Hepatocyte (in vitro differentiated cells): ENCODE results near the gene EFNB3. TPM values are rescaled to one million over a fixed set of nuclear protein-coding genes. Genes with fewer than 3 reads are reported as not detected.

Experiments
- DNase-seq: peaks from one replicate; pipeline ENCODE4 v3.0.0-alpha.2; 2016; ENCODE audit warnings: low spot score
- H2AFZ ChIP-seq: fragments of 200-600 bp; sonication (generic); 2 replicates; pipeline ENCODE4 v1.6.0; 2016; ENCODE audit warnings: antibody characterized with exemption, mild to moderate bottlenecking
- H3K27ac ChIP-seq: fragments of 200-600 bp; sonication (generic); 2 replicates; pipeline ENCODE4 v1.5.1; 2016; ENCODE audit warnings: mild to moderate bottlenecking
- H3K27me3 ChIP-seq: fragments of 200-600 bp; sonication (generic); 2 replicates; pipeline ENCODE4 v1.6.1; 2016
- H3K36me3 ChIP-seq: fragments of 200-600 bp; sonication (generic); replicated peaks from 2 replicates; pipeline ENCODE4 v1.5.1; 2016; ENCODE audit warnings: low read depth; ENCODE audit not compliant: insufficient read depth
- H3K4me1 ChIP-seq: fragments of 200-600 bp; sonication (generic); 2 replicates; pipeline ENCODE4 v1.5.1; 2016; ENCODE audit warnings: mild to moderate bottlenecking, moderate library complexity; ENCODE audit not compliant: insufficient read depth
- H3K4me2 ChIP-seq: fragments of 200-600 bp; sonication (generic); 2 replicates; pipeline ENCODE4 v1.6.0; 2016
- H3K4me3 ChIP-seq: fragments of 200-600 bp; sonication (generic); 2 replicates; pipeline ENCODE4 v1.5.1; 2016; ENCODE audit warnings: mild to moderate bottlenecking
- H3K79me2 ChIP-seq: fragments of 200-600 bp; sonication (generic); 2 replicates; pipeline ENCODE4 v1.6.0; 2017; ENCODE audit warnings: mild to moderate bottlenecking
- H3K9me2 ChIP-seq: fragments of 200-600 bp; sonication (generic); replicated peaks from 2 replicates; pipeline ENCODE4 v1.6.0; 2017; ENCODE audit warnings: mild to moderate bottlenecking; ENCODE audit not compliant: insufficient read depth
- H3K9me3 ChIP-seq: fragments of 200-600 bp; sonication (generic); 2 replicates; pipeline ENCODE4 v1.5.1; 2016; ENCODE audit warnings: low read depth, mild to moderate bottlenecking
- H4K20me1 ChIP-seq: fragments of 200-600 bp; sonication (generic); 2 replicates; pipeline ENCODE4 v1.6.0; 2016; ENCODE audit warnings: mild to moderate bottlenecking; ENCODE audit not compliant: insufficient read depth, poor library complexity, severe bottlenecking
- EZH2 ChIP-seq: fragments of 200-600 bp; sonication (generic); IDR thresholded peaks from 2 replicates; pipeline ENCODE4 v1.6.1; 2016; ENCODE audit warnings: antibody characterized with exemption, mild to moderate bottlenecking, borderline replicate concordance
- EZH2phosphoT487 ChIP-seq: fragments of 200-600 bp; sonication (generic); IDR thresholded peaks from one replicate; pipeline ENCODE4 v1.6.1; 2018; ENCODE audit warnings: antibody characterized with exemption, mild to moderate bottlenecking, low read depth, moderate library complexity; ENCODE audit not compliant: unreplicated experiment, severe bottlenecking
- WGBS: methylation state at CpG from one replicate; pipeline ENCODE4 v1.1.6; 2016; ENCODE audit warnings: low lambda C conversion rate; ENCODE audit errors: missing lambda C conversion rate; 5-methylcytosine and 5-hydroxymethylcytosine counted together
- polyA plus RNA-seq: library from polyadenylated mRNA; unstranded; fragments of >200 nt; fragmentation: Nextera tagmentation; extraction: Ambion mirVana; gene quantifications from 2 replicates; pipeline ENCODE4 v1.2.1, GENCODE V29; 2016
- total RNA-seq: library from RNA; depleted of rRNA; stranded (reverse); fragments of >200 nt; gene quantifications from 2 replicates; pipeline ENCODE4 v1.2.3, GENCODE V29; 2014
- TF ChIP-seq, protein P1 (sequence below): fragments of 200-600 bp; sonication (generic); IDR thresholded peaks from 2 replicates; pipeline ENCODE4 v1.5.1; 2016; ENCODE audit warnings: antibody characterized with exemption, mild to moderate bottlenecking; ENCODE audit not compliant: poor library complexity

EFNB3 gene
- total and polyA plus RNA-seq, 2 experiments from 2014 or later, result 8.6 to 10.6 TPM

- TF ChIP-seq, protein P1, sequence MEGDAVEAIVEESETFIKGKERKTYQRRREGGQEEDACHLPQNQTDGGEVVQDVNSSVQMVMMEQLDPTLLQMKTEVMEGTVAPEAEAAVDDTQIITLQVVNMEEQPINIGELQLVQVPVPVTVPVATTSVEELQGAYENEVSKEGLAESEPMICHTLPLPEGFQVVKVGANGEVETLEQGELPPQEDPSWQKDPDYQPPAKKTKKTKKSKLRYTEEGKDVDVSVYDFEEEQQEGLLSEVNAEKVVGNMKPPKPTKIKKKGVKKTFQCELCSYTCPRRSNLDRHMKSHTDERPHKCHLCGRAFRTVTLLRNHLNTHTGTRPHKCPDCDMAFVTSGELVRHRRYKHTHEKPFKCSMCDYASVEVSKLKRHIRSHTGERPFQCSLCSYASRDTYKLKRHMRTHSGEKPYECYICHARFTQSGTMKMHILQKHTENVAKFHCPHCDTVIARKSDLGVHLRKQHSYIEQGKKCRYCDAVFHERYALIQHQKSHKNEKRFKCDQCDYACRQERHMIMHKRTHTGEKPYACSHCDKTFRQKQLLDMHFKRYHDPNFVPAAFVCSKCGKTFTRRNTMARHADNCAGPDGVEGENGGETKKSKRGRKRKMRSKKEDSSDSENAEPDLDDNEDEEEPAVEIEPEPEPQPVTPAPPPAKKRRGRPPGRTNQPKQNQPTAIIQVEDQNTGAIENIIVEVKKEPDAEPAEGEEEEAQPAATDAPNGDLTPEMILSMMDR, result no peak
- TF ChIP-seq EZH2, result no peak
- no peak for TF ChIP-seq EZH2phosphoT487
- H3K27me3 ChIP-seq, result peaks cover 26% of the 10 kb centered on the region
- peaks cover 6% of the 10 kb centered on the region for H3K79me2 ChIP-seq
- no peaks in the 10 kb centered on the region for H3K9me2 ChIP-seq
- H3K36me3 ChIP-seq, result no peaks in the 10 kb centered on the region
- peaks cover 22% of the 10 kb centered on the region for H3K4me1 ChIP-seq
- 76% methylated on average over 3 of the region's 3 CpGs for WGBS
- H2AFZ ChIP-seq, result no peak overlapping the region
- H3K27ac ChIP-seq, result no peak overlapping the region
- H3K9me3 ChIP-seq, result no peaks in the 10 kb centered on the region
- H3K4me2 ChIP-seq, result peak overlapping the region; percentile 95
- H4K20me1 ChIP-seq, result no peaks in the 10 kb centered on the region
- H3K4me3 ChIP-seq, result no peak overlapping the region
- no peak for DNase-seq
Observed at GRCh38 chr17:7706631-7707354, 1.8 kb downstream of the EFNB3 start.

- no peak overlapping the region for H3K4me2 ChIP-seq
- H3K36me3 ChIP-seq, result no peaks in the 10 kb centered on the region
- TF ChIP-seq EZH2 (no peak), EZH2phosphoT487 (no peak)
- TF ChIP-seq, protein P1, result no peak
- H3K79me2 ChIP-seq, result peaks cover 6% of the 10 kb centered on the region
- 88% methylated on average over 9 of the region's 9 CpGs for WGBS
- H3K9me3 ChIP-seq, result no peaks in the 10 kb centered on the region
- H3K4me1 ChIP-seq, result peaks cover 22% of the 10 kb centered on the region
- H3K27me3 ChIP-seq, result peaks cover 31% of the 10 kb centered on the region
- H3K27ac ChIP-seq, result no peak overlapping the region
- no peaks in the 10 kb centered on the region for H4K20me1 ChIP-seq
- no peak overlapping the region for H3K4me3 ChIP-seq
- no peak for DNase-seq
- no peaks in the 10 kb centered on the region for H3K9me2 ChIP-seq
- H2AFZ ChIP-seq, result no peak overlapping the region
Observed at GRCh38 chr17:7707446-7707845, 2.4 kb downstream of the EFNB3 start.

GRCh38 chr17:7707858-7708750, 3.1 kb downstream of the EFNB3 start:
- Histone ChIP-seq H4K20me1 (no peaks in the 10 kb centered on the region), H3K4me3 (no peak overlapping the region), H3K27ac (no peak overlapping the region), H2AFZ (no peak overlapping the region), H3K79me2 (peaks cover 6% of the 10 kb centered on the region), H3K27me3 (peaks cover 31% of the 10 kb centered on the region), H3K4me1 (peaks cover 22% of the 10 kb centered on the region), H3K4me2 (no peak overlapping the region), H3K9me2 (no peaks in the 10 kb centered on the region), H3K36me3 (no peaks in the 10 kb centered on the region), H3K9me3 (no peaks in the 10 kb centered on the region)
- TF ChIP-seq EZH2 (no peak), EZH2phosphoT487 (no peak)
- TF ChIP-seq, protein P1, result no peak
- DNase-seq, result no peak
- 94% methylated on average over 22 of the region's 22 CpGs for WGBS
